Measurements from ENCODE around the gene ENO3.

The ENO3 gene

DNA sequence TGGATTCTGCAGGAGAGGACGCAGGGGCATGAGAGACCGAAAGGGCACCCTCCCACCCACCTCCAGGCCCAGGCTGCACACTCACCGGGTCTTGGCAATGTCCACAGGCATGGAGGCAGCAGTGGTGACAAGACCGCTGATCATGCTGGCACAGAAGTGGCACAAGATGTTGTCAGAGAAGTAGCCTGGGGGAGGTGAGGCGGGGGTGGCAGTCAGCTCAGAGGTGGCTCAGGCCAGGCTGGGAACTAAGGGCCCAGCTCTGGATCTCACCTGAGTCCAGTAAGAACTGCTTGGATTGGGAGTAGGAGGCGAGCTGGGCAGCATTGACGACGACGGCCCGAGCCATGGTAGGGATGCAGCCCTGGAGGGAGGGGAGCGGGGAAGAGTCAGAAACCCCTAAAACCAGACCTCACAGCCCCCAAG, 12.8 kb upstream of the ENO3 start:
- DNase-seq = no peak

DNA sequence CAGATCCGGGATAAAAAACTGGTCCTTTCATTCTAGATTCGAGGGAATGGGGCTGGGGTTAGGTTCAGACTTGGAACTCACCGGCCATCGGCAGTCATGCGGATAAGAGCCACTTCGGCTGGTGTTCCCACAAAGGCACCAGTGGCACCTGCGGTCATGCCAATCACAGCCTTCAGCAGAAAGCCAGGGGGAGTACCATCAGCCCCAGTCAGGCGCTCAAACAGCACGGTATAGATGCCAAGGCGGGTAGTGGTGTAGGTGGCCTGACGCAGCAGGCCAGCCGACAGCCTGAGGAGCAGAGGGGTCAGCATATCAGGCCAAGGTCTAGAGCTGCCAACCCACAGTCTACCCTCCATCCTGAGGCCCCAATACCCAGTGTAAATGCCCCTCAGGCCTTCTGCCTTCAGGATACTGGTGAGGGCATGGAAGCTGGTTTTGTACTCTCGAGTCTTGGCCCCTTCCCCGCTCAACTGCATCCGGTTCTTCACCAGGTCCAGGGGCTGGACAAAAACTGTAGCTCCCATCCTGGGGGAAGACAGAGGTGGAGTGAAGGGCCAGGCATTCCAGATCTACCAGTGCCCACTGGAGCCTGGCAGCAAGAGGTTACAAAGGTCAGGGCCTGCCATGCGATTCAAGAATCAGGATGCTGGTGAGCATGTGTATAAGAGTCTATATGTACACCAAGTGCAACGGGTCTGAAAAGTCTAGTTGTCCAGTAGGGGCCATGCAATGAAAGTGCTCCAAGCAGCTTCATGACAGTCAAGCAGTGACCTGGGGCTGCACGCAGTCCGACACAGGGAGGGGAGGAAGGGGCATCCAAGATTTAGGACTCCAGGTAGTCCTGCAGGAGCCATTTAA, 12.0 kb upstream of the ENO3 start:
- no peak for DNase-seq

DNA sequence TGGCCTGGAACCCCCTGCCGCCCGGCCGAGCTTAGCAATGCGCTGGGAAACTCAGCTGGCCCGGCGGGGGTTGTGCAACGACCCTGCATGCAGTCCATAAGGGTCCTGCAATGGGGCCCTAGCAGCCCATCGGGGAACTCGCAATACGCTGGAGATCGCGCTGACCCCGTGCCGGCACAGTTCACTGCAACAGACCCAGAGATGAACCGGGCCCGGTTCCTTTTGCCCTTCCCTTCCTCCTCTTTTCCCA, 11.4 kb upstream of the ENO3 start:
- DNase-seq = no peak

DNA sequence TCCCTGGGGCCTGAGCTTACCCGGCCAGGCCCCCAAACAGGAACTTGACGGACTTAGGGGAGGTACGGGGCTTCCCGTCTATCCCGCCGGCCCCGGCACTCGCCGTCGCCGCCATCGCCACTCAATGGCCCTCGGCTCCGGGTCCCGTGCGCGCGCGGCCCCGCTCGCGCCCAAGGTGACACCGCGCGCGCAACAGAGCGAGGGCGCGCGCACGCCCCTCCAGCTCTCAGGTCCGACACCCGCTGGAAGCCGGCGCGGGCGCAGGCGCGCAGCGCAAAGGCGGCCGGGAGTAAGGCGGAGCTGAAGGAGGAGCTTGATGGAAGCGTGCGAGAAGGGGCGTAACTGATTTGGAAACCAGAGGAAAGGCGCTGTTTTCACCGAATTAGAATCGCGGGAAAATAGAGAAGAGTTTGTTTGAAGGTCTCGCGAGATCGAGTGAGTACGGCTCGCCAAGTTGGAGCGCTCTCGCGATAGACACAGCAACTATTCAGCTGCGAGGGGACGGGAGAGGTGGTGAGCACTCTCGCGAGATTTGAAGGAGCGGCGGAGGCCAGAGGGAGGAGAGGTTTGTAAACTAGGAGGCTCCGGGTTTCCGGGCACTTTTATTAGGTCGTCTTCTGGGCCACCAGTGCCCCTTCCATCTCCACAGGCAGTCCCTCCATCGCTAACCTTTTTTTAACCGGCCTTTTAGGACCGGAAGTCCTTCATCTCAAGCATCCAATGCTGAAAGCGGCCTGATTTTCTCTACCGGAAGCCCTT, 10.9 kb upstream of the ENO3 start, which contains the start of the genes RNF167 and SLC25A11:
Gene RNF167, plus strand, starts transcription at position 473 of the 759 bp plus-strand sequence. CDS start 642 bp downstream, outside the sequence.
Gene SLC25A11, minus strand, starts transcription at position 251 of the 759 bp plus-strand sequence. Its CDS starts 136 bp downstream, at position 115.
- DNase-seq = peak; percentile 95

DNA sequence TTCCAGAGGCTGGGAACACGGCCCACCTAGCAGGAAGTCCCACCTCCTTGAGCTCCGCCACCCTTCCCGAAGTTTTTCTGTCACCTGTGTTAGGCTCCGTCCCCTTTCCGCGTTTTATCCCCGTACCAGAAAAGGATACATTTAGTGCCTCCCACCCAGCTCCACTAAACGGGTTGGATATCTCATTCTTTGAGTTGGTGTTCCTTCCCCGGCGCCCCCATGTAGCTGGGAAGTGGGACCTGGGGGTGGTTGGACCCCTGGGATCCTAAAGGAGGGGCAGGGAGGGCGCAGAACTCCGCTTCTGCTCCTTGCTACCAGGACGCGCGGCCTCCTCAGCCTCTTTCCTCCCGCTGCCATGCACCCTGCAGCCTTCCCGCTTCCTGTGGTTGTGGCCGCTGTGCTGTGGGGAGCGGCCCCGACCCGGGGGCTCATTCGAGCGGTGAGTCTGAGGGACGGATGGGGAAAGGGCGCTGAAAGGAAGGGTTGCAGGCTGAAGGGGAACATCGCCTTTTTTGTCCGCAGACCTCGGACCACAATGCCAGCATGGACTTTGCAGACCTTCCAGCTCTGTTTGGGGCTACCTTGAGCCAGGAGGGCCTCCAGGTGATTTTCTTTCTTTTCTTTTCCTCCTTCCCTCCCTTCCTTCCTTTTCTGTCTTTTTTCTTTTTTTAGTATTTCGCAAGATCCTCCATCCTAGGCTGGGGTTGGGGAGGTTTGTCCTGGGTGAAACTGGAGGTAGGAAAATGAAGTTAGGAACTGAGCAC, 10.2 kb upstream of the ENO3 start:
- peak; percentile 81 for DNase-seq

DNA sequence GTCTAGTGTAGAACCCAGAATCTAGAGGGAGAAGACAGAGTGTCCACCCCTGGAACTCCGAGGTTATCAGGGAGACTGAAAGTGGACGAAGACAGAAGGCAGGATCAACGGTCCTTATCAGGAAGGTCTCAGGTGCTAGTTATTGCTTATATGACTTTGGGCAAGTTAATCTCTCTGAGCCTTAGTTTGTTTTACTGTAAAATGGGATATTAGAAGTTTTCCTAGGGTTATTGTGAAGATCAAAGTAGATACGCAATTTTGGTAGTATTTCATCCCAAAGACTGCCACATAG, 9.7 kb upstream of the ENO3 start:
- no peak for DNase-seq

DNA sequence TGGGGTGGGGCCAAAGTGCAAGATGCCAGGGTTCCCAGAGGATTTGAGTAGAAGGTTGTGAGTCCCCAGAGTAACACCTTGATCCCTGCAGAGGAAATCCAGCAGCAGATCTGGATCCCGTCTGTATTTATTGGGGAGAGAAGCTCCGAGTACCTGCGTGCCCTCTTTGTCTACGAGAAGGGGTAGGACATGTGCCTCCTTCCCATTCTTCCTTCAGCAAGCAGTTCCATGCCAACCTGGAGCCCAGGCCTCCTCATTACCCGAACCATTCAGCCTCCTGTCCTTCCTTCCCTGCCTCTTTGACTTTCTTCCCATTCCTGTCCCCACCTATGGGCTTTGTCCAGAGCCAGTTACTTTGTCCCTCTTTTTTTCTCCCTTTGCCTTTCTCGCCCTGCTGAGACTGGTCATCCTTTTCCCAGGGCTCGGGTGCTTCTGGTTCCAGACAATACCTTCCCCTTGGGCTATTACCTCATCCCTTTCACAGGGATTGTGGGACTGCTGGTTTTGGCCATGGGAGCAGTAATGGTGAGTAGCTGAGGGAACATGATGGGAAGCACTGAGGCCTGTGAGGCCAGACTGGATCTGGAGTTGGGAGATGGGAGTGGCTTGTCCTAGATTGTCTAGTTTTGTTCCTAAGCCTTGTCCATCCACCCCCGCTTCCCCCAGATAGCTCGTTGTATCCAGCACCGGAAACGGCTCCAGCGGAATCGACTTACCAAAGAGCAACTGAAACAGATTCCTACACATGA, 8.0 kb upstream of the ENO3 start:
- no peak for DNase-seq

DNA sequence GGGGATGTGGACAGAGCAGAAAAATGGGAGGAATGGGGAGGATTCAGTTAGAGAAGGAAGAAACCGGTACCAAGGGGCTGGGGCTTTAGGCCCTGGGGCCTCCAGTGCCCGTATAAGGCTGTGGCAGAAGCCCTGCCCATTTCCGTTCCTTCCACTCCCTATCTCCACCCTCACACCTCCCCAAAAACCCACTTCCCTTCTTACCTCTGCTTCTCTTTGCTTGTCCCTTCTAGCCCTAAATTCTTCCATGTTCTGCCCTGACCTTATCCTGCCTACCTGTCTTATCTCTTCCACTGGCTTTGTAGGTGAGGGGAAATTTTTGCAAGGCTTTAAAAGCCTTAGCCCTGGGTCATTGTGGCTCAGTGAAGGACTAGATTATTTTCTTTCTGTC, 6.8 kb upstream of the ENO3 start:
- DNase-seq = no peak

DNA sequence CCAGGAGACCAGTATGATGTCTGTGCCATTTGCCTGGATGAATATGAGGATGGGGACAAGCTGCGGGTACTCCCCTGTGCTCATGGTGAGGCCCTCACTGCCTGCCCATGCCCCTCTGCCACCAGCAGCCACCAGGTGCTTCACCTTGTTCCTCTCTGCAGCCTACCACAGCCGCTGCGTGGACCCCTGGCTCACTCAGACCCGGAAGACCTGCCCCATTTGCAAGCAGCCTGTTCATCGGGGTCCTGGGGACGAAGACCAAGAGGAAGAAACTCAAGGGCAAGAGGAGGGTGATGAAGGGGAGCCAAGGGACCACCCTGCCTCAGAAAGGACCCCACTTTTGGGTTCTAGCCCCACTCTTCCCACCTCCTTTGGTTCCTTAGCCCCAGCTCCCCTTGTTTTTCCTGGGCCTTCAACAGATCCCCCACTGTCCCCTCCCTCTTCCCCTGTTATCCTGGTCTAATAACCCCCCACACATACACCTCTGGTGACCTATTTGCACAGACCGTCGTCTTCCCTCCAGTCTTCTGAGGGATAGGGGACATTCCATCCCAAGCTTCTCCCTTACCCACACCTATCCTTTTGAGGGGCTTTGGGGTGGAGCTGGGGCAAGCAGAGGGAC, 6.3 kb upstream of the ENO3 start:
- DNase-seq = no peak

DNA sequence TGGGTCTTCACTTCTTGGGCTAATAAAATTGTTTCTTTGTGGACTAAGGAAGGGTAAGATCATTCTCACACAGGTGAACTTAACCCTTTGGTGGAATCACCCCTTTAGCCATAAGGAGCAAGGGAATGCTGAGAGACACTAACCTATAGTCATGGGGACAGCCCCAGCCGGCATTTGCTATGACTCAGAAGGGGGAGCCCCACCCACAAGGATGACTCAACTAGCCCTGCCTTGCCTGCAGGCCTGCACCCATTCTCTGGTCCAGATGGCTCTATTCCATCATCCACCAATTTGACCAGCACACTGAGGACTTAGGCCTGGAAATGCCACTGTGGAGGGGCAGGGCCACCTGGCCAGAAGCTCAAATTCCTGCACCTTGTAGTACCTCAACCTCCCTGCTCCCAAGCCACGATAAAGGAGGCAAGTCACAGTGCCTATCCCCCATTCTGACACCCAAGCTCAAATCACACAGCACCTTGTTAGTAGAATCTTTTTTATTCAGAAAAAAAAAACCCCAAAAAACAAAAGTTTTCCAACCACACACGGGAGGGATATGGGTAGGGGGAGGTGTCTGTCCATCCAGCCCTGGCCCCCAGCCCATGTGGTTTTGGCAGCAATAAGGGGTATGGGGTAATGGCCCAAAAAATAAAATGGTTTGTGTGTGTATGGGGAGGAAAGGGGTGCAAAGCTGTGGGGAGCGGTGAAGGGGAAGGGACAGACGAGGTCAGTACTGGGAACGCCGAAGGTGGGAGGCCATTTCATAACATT, 5.6 kb upstream of the ENO3 start:
- DNase-seq = no peak

DNA sequence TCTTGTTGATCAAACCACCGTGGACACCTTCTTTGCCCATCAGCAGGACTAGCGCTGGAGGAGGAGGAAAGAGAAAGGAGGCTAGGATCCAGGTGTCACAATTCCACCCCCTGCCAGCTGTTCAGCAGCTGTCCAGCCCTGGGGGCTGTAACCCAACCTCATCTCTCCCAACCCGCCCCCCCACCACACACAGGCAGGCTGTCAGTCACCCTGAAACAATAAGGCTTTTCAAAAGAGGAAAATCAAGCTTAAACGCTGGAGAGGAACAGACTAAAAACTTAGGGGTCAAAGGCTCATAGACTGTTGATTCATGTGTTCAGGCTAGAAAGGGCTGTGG, 5.0 kb upstream of the ENO3 start:
- DNase-seq = no peak

DNA sequence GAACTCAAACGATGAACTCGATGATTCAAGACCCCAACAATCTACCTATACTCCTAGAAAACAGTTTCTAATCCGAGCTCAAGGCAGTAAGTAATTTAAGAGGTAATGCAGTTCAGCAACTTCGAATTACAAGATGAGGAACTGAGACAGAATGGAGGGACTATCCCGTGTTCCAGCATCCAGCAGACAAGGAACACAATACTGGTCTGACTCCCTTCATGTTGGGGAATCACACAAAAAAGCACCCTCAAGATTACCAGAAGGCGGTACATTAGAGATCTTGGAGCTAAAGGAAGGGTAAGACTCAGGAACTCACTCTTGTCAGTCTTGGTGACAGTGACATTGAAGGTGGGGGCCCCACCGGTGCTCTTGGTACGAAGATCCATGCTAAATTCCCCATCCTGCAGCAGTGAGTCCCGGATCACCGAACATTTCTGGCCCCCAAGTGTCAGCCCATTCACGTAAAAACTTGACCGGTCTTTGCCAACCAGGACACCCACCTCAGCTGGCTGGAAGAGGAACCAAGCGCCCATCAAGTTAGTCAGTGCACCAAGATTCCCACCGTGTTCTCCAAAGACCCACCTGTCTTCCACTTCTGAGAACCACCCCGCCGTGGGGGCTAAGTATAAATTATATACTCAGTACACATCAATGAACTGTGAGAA, 4.5 kb upstream of the ENO3 start:
- no peak for DNase-seq

DNA sequence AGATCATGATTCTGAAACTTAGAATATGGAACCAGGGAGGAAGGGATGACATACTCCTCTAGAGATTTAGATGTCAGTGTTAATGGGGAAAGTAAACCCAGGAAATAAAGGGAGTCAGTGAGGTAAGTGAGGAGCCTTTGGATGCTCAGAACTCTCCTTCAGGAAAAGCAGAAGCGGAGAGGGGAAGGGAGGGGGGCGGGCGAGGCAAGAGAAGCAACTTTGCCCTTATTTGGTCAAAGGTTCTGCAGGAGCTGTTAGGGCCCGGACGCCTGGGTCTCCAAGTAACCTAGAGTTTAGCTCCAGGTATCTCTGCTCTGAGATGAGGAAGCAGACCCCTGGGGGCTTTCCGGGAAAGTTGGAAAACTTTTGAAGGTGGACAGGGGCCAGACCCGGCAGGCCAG, 3.9 kb upstream of the ENO3 start:
- DNase-seq = no peak

DNA sequence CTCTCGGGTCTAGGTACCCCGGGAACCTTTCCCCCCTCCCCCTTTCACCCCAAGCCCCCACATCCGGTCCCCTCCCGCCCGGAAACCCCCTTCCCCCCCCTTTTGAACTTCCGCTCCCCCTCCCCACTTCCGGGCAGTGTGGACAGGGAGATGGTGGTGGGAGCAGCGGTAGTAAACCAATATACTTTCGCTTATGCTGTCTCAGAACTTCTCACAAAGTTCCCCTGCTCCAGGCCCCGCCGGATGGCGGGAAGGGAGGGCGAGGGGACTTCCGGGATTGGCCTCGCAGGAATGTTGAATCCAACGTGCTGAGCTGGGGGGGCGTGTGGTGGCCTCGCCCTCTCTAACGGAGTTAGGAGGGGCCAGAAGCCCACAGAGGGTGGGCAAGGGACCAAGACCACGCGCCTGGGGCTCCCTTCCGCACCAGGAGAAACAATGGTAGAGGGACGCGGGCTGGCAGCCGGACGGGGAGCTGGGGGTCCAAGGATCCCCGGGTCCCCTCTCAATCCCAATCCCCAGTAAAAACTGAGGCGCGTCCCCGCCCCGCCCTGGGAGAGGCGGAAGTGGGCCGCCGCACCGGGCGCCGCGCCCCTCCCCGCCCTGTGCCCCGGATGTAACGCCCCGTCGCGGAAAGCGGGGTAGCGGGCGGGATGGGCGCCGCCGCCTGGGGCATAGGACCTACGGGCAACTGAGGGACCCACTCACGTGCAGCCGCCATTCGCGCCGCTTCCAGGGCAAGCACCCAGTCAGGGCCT, 3.3 kb upstream of the ENO3 start:
- DNase-seq = no peak

DNA sequence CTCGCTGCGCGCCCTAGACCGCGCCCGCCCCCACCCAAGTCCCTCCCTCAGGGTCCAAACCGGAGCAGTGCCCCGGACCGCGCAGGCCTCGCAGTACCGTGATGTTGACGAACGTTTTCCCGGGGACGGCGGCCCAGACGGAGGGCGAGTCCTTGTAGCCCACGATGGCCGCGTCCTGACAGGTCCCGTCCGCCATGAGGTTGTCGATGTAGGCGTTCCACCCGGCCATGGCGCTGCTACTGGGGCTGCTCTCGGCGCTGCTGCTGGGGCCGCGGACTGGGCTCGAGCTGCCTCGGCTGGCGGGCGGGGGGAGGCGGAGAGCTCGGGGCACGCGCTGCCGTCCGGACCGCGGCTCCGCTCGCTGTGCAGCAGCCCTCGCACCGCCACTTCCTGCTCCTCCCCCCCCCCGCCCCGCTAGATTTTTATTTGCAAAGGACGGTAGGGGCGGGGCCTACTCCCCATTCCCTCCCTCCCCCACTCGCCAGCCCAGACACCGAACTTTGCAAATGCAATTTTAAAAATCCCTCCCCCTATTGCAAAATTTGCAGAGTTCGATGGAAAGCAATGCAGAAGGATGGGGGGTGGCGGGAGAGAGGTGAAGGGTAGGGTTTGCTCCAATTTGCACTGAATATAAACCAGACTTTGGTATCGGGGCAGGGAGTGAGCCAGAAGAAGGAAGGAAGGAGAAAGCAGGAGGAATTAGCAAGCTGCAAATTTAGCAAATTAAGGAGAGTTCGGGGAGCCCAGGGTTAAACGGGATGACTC, 2.6 kb upstream of the ENO3 start, which contains the start of gene PFN1:
Gene PFN1, minus strand, starts transcription at position 365 of the 765 bp plus-strand sequence. Its CDS starts 136 bp downstream, at position 229.
- DNase-seq = peak; percentile 77

DNA sequence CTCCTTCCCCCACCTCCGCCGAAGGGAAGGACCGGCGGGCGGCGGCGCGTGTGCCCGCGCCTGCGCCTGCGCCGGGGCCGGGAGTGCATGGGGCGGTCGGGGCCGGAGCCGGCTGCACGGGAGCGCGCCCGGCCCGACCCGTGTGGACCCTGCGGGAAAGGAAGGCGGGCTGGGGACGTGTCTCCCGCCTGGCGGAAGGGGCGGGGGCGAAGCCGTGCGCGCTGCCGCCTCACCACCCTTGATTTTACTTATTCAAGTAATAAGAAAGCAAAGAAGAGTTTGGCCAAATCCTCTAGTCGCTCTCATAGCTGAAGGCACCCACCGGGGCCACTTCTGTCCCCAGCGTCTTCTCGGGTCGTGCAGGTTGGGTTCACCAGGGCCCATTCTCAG, 2.0 kb upstream of the ENO3 start:
- peak; percentile 76 for DNase-seq

DNA sequence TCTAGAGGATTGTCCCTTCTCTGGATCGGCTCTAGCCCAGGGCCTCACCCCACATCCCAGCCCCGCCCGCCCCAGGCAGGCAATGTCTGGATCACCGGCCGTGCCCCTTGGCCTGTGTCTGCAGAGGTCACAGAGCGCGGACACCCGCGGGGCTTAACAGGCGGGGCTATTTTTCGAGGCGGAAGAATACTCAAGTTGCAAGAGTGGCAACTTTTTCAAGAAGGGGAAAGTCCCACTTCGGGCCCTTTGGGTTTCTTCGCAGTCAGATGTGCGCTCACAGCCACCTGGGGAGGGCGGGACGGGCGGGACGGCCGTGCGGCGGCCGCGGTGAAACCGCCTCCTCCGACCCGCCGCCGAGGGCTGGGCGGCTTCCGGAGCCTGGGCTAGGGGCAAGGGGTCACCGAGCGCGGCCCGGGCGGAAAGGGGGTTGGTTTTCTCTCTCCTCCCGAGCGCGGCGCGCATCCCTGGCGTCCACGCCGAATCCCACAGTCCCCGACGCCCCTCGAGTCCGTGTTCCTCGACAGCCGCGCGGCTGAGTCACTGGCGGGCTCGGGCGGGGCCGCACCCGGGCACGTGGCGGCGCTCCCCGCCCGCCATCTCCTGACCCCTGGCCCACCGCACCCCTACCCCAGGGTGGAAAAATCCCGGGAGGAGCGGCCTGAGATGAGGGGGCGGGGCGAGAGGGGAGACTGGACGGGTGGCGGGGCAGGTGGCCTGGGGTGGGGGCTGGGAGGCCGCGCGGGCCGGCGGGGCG, 1.4 kb upstream of the ENO3 start:
- DNase-seq = peak; percentile 76

DNA sequence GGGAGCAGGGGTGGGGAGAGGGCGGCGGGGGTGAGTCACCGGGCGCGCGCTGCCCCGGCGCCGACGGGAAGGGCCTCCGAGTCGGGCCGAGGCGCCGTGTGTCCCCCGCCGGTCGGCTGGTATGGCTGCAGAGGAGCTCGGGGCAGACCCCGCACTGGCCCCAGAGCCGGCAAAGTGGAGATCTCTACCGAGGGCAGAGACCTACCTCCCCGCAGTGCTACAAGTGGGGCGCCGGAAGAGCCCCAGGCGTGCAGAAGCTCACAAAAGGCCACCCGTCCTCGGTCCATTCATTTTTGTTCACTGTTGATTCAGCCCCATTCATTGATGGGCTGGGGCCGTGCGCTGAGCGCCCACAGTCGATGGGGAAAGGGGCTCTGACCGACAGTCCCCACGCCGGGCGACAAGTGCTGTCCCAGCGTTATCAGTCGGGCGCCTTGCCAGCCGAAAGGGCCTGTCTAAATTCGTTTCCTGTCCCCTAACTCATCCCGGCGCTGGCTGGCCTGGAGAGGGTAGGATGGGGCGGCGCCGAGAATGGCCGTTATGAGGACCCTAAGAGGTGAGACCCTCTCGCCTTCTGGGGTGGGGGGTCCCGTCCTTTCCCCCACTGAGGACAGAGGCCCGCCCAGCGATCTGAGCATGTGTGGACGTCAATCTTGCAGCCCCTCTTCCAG, 709 bp upstream of the ENO3 start:
- peak; percentile 54 for DNase-seq

All from NCI-H510A (cell line).